ENCODE results near the gene ZMIZ1.

Gene ZMIZ1

GRCh38 chr10:79140855-79141254, 72.1 kb downstream of the ZMIZ1 start:
- no peak for DNase-seq

GRCh38 chr10:79142064-79142491, 73.3 kb downstream of the ZMIZ1 start:
- DNase-seq = no peak

- DNase-seq = no peak
Observed at GRCh38 chr10:79142522-79143309, 74.0 kb downstream of the ZMIZ1 start.

- DNase-seq = no peak
Observed at GRCh38 chr10:79143879-79144278, 75.1 kb downstream of the ZMIZ1 start.

- no peak for DNase-seq
Observed at GRCh38 chr10:79144351-79145173, 75.8 kb downstream of the ZMIZ1 start.

- DNase-seq = no peak
Observed at GRCh38 chr10:79145174-79145483, 76.4 kb downstream of the ZMIZ1 start.

- DNase-seq = no peak
Observed at GRCh38 chr10:79145517-79146470, 77.0 kb downstream of the ZMIZ1 start.

- DNase-seq = no peak
Observed at GRCh38 chr10:79146611-79147130, 77.9 kb downstream of the ZMIZ1 start.

GRCh38 chr10:79147306-79147705, 78.5 kb downstream of the ZMIZ1 start:
- DNase-seq = no peak

- no peak for DNase-seq
Observed at GRCh38 chr10:79147796-79148451, 79.2 kb downstream of the ZMIZ1 start.

GRCh38 chr10:79148452-79149344, 79.9 kb downstream of the ZMIZ1 start:
- no peak for DNase-seq

GRCh38 chr10:79149345-79149661, 80.5 kb downstream of the ZMIZ1 start:
- no peak for DNase-seq

GRCh38 chr10:79149662-79150443, 81.1 kb downstream of the ZMIZ1 start:
- DNase-seq = no peak

GRCh38 chr10:79150444-79150754, 81.6 kb downstream of the ZMIZ1 start:
- DNase-seq = no peak

- no peak for DNase-seq
Observed at GRCh38 chr10:79152423-79152817, 83.7 kb downstream of the ZMIZ1 start.

- DNase-seq = no peak
Observed at GRCh38 chr10:79153745-79154144, 85.0 kb downstream of the ZMIZ1 start.

GRCh38 chr10:79155301-79156081, 86.7 kb downstream of the ZMIZ1 start:
- DNase-seq = no peak

GRCh38 chr10:79156334-79157274, 87.8 kb downstream of the ZMIZ1 start:
- DNase-seq = no peak

- DNase-seq = no peak
Observed at GRCh38 chr10:79158004-79158340, 89.2 kb downstream of the ZMIZ1 start.

Measured in activated CD4-positive, alpha-beta T cell treated with anti-CD3 and anti-CD28 coated beads for 1 hour (primary cell).